ENCODE results near the gene DUS2.
"Not testable (repeated sequence)": the region's sequence is repeated elsewhere in the genome, so short reads cannot be mapped to it uniquely, and the experiment has no call there.

Gene DUS2

GRCh38 chr16:68091380-68092261 is 68.5 kb downstream of the DUS2 start:
- peak; percentile 72 for DNase-seq (ENCODE audit: low read depth)
- H3K4me3 ChIP-seq (ENCODE audit: control insufficient read depth, low read depth, low read length): no peak overlapping the region
- TF ChIP-seq, protein P1, sequence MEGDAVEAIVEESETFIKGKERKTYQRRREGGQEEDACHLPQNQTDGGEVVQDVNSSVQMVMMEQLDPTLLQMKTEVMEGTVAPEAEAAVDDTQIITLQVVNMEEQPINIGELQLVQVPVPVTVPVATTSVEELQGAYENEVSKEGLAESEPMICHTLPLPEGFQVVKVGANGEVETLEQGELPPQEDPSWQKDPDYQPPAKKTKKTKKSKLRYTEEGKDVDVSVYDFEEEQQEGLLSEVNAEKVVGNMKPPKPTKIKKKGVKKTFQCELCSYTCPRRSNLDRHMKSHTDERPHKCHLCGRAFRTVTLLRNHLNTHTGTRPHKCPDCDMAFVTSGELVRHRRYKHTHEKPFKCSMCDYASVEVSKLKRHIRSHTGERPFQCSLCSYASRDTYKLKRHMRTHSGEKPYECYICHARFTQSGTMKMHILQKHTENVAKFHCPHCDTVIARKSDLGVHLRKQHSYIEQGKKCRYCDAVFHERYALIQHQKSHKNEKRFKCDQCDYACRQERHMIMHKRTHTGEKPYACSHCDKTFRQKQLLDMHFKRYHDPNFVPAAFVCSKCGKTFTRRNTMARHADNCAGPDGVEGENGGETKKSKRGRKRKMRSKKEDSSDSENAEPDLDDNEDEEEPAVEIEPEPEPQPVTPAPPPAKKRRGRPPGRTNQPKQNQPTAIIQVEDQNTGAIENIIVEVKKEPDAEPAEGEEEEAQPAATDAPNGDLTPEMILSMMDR (conservative IDR thresholded peaks at IDR 0.05; ENCODE audit: control insufficient read depth, insufficient read depth, low read depth, low read length): no peak

DNA sequence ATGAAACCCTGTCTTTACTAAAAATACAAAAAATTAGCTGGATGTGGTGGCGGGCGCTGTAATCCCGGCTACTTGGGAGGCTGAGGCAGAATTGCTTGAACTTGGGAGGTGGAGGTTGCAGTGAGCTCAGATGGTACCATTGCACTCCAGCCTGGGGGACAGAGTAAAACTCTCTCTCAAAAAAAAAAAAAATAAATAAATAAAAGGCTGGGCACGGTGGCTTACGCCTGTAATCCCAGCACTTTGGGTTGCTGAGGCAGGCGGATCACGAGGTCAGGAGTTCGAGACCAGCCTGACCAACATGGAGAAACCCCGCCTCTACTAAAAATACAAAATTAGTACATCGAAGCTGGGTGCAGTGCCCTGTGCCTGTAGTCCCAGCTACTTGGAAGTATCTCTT is 69.2 kb downstream of the DUS2 start:
- not testable (repeated sequence) for DNase-seq (ENCODE audit: low read depth); H3K4me3 ChIP-seq (ENCODE audit: control insufficient read depth, low read depth, low read length)

- TF ChIP-seq, protein P1 (conservative IDR thresholded peaks at IDR 0.05; ENCODE audit: control insufficient read depth, insufficient read depth, low read depth, low read length): peak; percentile 86
- peak; percentile 80 for DNase-seq (ENCODE audit: low read depth)
- no peak overlapping the region for H3K4me3 ChIP-seq (ENCODE audit: control insufficient read depth, low read depth, low read length)
Measured at GRCh38 chr16:68093816-68094613, 70.9 kb downstream of the DUS2 start.

GRCh38 chr16:68094614-68094934 is 71.5 kb downstream of the DUS2 start:
- TF ChIP-seq, protein P1 (conservative IDR thresholded peaks at IDR 0.05; ENCODE audit: control insufficient read depth, insufficient read depth, low read depth, low read length): no peak
- H3K4me3 ChIP-seq (ENCODE audit: control insufficient read depth, low read depth, low read length): no peak overlapping the region
- DNase-seq (ENCODE audit: low read depth): no peak

DNA sequence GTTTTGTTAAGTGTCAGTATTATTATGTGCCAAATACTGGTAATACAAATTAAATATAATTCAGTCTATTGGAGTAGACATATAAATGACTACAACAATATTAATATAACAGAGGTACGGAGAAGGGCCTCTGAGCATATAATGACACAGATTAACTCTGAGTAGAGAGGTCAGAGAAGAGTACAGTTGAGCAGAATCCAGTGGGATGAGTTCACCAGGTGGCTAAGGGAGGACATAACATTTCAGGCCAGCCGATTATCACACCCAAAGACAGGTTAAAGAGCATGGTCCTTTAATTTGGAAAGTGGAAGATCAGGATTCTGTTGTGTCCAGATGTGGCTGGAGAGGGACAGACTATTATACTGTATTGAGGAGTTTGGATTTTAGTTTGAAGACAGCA is 73.4 kb downstream of the DUS2 start:
- TF ChIP-seq, protein P1 (conservative IDR thresholded peaks at IDR 0.05; ENCODE audit: control insufficient read depth, insufficient read depth, low read depth, low read length): no peak
- no peak overlapping the region for H3K4me3 ChIP-seq (ENCODE audit: control insufficient read depth, low read depth, low read length)
- DNase-seq (ENCODE audit: low read depth): no peak

- no peak for DNase-seq (ENCODE audit: low read depth)
- H3K4me3 ChIP-seq (ENCODE audit: control insufficient read depth, low read depth, low read length): no peak overlapping the region
- TF ChIP-seq, protein P1 (conservative IDR thresholded peaks at IDR 0.05; ENCODE audit: control insufficient read depth, insufficient read depth, low read depth, low read length): no peak
Measured at GRCh38 chr16:68097088-68097487, 74.0 kb downstream of the DUS2 start.

- H3K4me3 ChIP-seq (ENCODE audit: control insufficient read depth, low read depth, low read length): no peak overlapping the region
- TF ChIP-seq, protein P1 (conservative IDR thresholded peaks at IDR 0.05; ENCODE audit: control insufficient read depth, insufficient read depth, low read depth, low read length): no peak
- DNase-seq (ENCODE audit: low read depth): no peak
Measured at GRCh38 chr16:68097895-68098294, 74.8 kb downstream of the DUS2 start.

Data from fibroblast of mammary gland (primary cell).